Liver (tissue), 9 donors: Measurements from ENCODE around the gene CAMSAP1. TPM values are rescaled to one million over a fixed set of nuclear protein-coding genes. Genes with fewer than 3 reads are reported as not detected.

Experiments used
- DNase-seq: peaks from one replicate; pipeline ENCODE4 v3.0.0-alpha.2; 2017; ENCODE audit warnings: low spot score
- H3K27ac ChIP-seq, 2 donors: one replicate each; pipeline ENCODE4 v1.7.0; 2013; ENCODE audit warnings: inconsistent platforms in 2 of 2, low read length in 2 of 2, control low read depth in 1 of 2, low read depth in 1 of 2, mild to moderate bottlenecking in 1 of 2
- H3K27me3 ChIP-seq, 4 donors: one replicate each; pipeline versions ENCODE4 v1.6.1 to v1.7.0; 2013; ENCODE audit warnings: low read length in 3 of 4, inconsistent platforms in 1 of 4, mild to moderate bottlenecking in 1 of 4, moderate library complexity in 1 of 4; ENCODE audit not compliant: control insufficient read depth in 4 of 4, insufficient read depth in 4 of 4
- H3K36me3 ChIP-seq, 4 donors: one replicate each; pipeline versions ENCODE4 v1.6.1 to v1.7.0; 2013; ENCODE audit warnings: low read length in 3 of 4, mild to moderate bottlenecking in 3 of 4, low read depth in 1 of 4, moderate library complexity in 1 of 4; ENCODE audit not compliant: control insufficient read depth in 4 of 4, insufficient read depth in 3 of 4
- H3K4me1 ChIP-seq, 4 donors: one replicate each; pipeline versions ENCODE4 v1.6.1 to v1.7.0; 2013; ENCODE audit warnings: low read length in 3 of 4, mild to moderate bottlenecking in 3 of 4, moderate library complexity in 1 of 4; ENCODE audit not compliant: control insufficient read depth in 4 of 4, insufficient read depth in 4 of 4
- H3K4me3 ChIP-seq, 3 donors: one replicate each; pipeline versions ENCODE4 v1.6.1 to v1.7.0; 2013; ENCODE audit warnings: low read length in 3 of 3, control low read depth in 1 of 3, low read depth in 1 of 3, mild to moderate bottlenecking in 1 of 3
- H3K9ac ChIP-seq, 2 donors: one replicate each; pipeline ENCODE4 v1.7.0; 2013; ENCODE audit warnings: low read length in 2 of 2, mild to moderate bottlenecking in 2 of 2, moderate library complexity in 2 of 2, control low read depth in 1 of 2, low read depth in 1 of 2
- H3K9me3 ChIP-seq, 4 donors: one replicate each; pipeline versions ENCODE4 v1.6.1 to v1.7.0; 2013; ENCODE audit warnings: low read length in 3 of 4; ENCODE audit not compliant: control insufficient read depth in 4 of 4
- FOXA1 ChIP-seq: IDR thresholded peaks from 2 replicates; pipeline ENCODE4 v1.6.1; 2016; ENCODE audit warnings: antibody characterized with exemption
- FOXA2 ChIP-seq: IDR thresholded peaks from 2 replicates; pipeline ENCODE4 v1.6.1; 2016; ENCODE audit warnings: antibody characterized with exemption
- GABPA ChIP-seq, 2 donors: IDR thresholded peaks in 1 of 2; conservative IDR thresholded peaks in 1 of 2; 2 replicates each; pipeline ENCODE4 v1.6.1; 2016; ENCODE audit warnings: antibody characterized with exemption in 2 of 2, mild to moderate bottlenecking in 1 of 2, moderate library complexity in 1 of 2
- HNF4A ChIP-seq, 2 donors: conservative IDR thresholded peaks; 2 replicates each; pipeline ENCODE4 v1.6.1; 2016; ENCODE audit warnings: antibody characterized with exemption in 2 of 2, mild to moderate bottlenecking in 2 of 2
- HNF4G ChIP-seq: IDR thresholded peaks from 2 replicates; pipeline ENCODE4 v1.6.1; 2016; ENCODE audit warnings: antibody characterized with exemption
- JUND ChIP-seq, 2 donors: IDR thresholded peaks; 2 replicates each; pipeline ENCODE4 v1.6.1; 2016; ENCODE audit warnings: antibody characterized with exemption in 2 of 2
- NR2F2 ChIP-seq: IDR thresholded peaks from 2 replicates; pipeline ENCODE4 v1.6.1; 2016; ENCODE audit warnings: antibody characterized with exemption
- RXRA ChIP-seq, 2 donors: IDR thresholded peaks; 2 replicates each; pipeline ENCODE4 v1.6.1; 2017 to 2018; ENCODE audit warnings: antibody characterized with exemption in 2 of 2, mild to moderate bottlenecking in 1 of 2
- SP1 ChIP-seq: IDR thresholded peaks from 2 replicates; pipeline ENCODE4 v1.6.1; 2018; ENCODE audit warnings: antibody characterized with exemption, mild to moderate bottlenecking
- YY1 ChIP-seq: IDR thresholded peaks from 2 replicates; pipeline ENCODE4 v1.6.1; 2016; ENCODE audit warnings: antibody characterized with exemption, mild to moderate bottlenecking
- WGBS: extraction: QIAGEN DNeasy Blood & Tissue Kit; methylation state at CpG from one replicate; pipeline ENCODE4 v1.1.7; 2013; 5-methylcytosine and 5-hydroxymethylcytosine counted together
- polyA plus RNA-seq, 2 donors: library from polyadenylated mRNA; stranded (reverse) in 1 of 2; unstranded in 1 of 2; fragments of 200-250 nt in 1 of 2; fragments of >200 nt in 1 of 2; fragmentation: Nextera tagmentation in 1 of 2; extraction: Ambion mirVana in 1 of 2; gene quantifications; one replicate each; pipeline versions ENCODE4 v1.2.1 to v1.2.3, GENCODE V29; 2013 to 2015
- total RNA-seq, 2 donors: library from RNA; depleted of rRNA; stranded (reverse); fragments of >200 nt; gene quantifications; one replicate each; pipeline ENCODE4 v1.2.3, GENCODE V29; 2014
- TF ChIP-seq, protein P1 (sequence below): fragments of 150-350 bp; IDR thresholded peaks from 2 replicates; pipeline ENCODE4 v1.5.1; 2017; ENCODE audit warnings: improper control_type of control experiment, low read depth, low read length; ENCODE audit not compliant: missing input control
- TF ChIP-seq, protein P2 (sequence below): IDR thresholded peaks from 2 replicates; pipeline ENCODE4 v1.6.1; 2016; ENCODE audit warnings: antibody characterized with exemption, mild to moderate bottlenecking
- TF ChIP-seq, protein P3 (sequence below): IDR thresholded peaks from 2 replicates; pipeline ENCODE4 v1.6.1; 2016; ENCODE audit warnings: antibody characterized with exemption
- TF ChIP-seq, protein P4 (sequence below): IDR thresholded peaks from 2 replicates; pipeline ENCODE4 v1.6.1; 2016; ENCODE audit warnings: antibody characterized with exemption
- donor health status: healthy.
- donor health status: healthy.
- donor health status: healthy.
- donor health status: healthy.
- donor health status: healthy.

CAMSAP1 gene
- total and polyA plus RNA-seq, 4 donors, result 0.97 to 6.4 (median 5.1) TPM

DNA sequence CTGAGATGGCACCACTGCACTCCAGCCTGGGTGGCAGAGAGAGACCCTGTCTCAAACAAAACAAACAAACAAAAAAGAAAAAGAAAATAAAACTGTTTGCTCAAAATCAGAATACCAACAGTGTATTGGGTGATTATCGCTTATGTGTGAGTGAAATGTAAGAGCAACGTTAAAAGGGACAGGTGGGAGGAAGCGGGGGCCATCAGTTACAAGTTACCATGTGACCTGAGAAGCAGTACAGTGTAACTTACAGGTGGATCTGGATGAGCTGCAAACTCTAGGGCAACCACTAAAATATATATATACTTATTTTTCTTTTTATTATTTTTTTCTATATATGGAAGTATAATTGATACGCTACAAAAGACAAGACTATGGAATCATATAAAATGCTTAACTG is 112.0 kb downstream of the CAMSAP1 start:
- H3K27ac ChIP-seq, result no peak overlapping the region
- no peak overlapping the region for H3K4me3 ChIP-seq
- no peaks in the 10 kb centered on the region for H3K9me3 ChIP-seq
- no peaks in the 10 kb centered on the region for H3K4me1 ChIP-seq
- no peak overlapping the region for H3K9ac ChIP-seq
- WGBS, result 82% methylated on average over 4 of the region's 4 CpGs
- no peak for DNase-seq
- no peaks in the 10 kb centered on the region for H3K36me3 ChIP-seq
- no peaks in the 10 kb centered on the region for H3K27me3 ChIP-seq
- TF ChIP-seq HNF4A (conservative IDR thresholded peaks at IDR 0.05) (no peak), JUND (IDR thresholded peaks at IDR 0.05) (no peak), NR2F2 (no peak), GABPA (IDR thresholded peaks at IDR 0.05 in 1 of 2, conservative IDR thresholded peaks at IDR 0.05 in 1 of 2) (no peak), YY1 (no peak), FOXA2 (no peak), RXRA (IDR thresholded peaks at IDR 0.05) (no peak), FOXA1 (no peak)
- TF ChIP-seq, protein P1, sequence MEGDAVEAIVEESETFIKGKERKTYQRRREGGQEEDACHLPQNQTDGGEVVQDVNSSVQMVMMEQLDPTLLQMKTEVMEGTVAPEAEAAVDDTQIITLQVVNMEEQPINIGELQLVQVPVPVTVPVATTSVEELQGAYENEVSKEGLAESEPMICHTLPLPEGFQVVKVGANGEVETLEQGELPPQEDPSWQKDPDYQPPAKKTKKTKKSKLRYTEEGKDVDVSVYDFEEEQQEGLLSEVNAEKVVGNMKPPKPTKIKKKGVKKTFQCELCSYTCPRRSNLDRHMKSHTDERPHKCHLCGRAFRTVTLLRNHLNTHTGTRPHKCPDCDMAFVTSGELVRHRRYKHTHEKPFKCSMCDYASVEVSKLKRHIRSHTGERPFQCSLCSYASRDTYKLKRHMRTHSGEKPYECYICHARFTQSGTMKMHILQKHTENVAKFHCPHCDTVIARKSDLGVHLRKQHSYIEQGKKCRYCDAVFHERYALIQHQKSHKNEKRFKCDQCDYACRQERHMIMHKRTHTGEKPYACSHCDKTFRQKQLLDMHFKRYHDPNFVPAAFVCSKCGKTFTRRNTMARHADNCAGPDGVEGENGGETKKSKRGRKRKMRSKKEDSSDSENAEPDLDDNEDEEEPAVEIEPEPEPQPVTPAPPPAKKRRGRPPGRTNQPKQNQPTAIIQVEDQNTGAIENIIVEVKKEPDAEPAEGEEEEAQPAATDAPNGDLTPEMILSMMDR, result no peak
- TF ChIP-seq, protein P2, sequence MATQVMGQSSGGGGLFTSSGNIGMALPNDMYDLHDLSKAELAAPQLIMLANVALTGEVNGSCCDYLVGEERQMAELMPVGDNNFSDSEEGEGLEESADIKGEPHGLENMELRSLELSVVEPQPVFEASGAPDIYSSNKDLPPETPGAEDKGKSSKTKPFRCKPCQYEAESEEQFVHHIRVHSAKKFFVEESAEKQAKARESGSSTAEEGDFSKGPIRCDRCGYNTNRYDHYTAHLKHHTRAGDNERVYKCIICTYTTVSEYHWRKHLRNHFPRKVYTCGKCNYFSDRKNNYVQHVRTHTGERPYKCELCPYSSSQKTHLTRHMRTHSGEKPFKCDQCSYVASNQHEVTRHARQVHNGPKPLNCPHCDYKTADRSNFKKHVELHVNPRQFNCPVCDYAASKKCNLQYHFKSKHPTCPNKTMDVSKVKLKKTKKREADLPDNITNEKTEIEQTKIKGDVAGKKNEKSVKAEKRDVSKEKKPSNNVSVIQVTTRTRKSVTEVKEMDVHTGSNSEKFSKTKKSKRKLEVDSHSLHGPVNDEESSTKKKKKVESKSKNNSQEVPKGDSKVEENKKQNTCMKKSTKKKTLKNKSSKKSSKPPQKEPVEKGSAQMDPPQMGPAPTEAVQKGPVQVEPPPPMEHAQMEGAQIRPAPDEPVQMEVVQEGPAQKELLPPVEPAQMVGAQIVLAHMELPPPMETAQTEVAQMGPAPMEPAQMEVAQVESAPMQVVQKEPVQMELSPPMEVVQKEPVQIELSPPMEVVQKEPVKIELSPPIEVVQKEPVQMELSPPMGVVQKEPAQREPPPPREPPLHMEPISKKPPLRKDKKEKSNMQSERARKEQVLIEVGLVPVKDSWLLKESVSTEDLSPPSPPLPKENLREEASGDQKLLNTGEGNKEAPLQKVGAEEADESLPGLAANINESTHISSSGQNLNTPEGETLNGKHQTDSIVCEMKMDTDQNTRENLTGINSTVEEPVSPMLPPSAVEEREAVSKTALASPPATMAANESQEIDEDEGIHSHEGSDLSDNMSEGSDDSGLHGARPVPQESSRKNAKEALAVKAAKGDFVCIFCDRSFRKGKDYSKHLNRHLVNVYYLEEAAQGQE, result no peak
- TF ChIP-seq, protein P3, sequence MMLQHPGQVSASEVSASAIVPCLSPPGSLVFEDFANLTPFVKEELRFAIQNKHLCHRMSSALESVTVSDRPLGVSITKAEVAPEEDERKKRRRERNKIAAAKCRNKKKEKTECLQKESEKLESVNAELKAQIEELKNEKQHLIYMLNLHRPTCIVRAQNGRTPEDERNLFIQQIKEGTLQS, result no peak

DNA sequence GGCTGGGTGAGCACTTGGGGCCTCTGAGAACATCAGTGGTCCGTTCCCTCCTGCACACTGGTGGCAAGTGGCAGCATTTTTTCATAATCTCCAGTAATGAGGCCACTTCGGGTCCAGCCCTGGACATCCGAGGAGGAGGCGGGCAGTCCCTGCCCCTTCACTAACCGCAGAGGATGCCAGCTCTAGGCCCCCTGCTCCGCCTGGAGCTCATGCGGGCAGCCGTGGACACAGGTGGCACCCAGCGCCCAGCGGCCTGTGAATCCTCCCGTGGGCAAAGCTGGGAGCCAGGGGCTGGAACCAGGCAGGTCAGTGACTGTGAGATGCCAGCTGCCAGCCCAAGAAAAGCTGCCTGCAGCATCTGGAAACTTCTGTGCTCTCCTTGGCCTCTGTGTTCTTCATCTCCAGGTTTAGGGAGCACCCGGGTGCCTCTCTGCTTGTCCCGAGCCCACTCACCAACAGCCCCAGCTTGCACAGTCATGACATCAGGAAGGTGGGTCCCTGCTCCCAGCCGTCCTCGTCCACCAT is 112.9 kb downstream of the CAMSAP1 start:
- Histone ChIP-seq H3K4me1 (no peaks in the 10 kb centered on the region), H3K36me3 (no peaks in the 10 kb centered on the region), H3K9me3 (no peaks in the 10 kb centered on the region), H3K9ac (no peak overlapping the region), H3K27me3 (no peaks in the 10 kb centered on the region), H3K4me3 (no peak overlapping the region), H3K27ac (no peak overlapping the region)
- WGBS, result 85% methylated on average over 15 of the region's 15 CpGs
- TF ChIP-seq FOXA2, result no peak
- no peak for TF ChIP-seq HNF4G
- TF ChIP-seq, protein P4, sequence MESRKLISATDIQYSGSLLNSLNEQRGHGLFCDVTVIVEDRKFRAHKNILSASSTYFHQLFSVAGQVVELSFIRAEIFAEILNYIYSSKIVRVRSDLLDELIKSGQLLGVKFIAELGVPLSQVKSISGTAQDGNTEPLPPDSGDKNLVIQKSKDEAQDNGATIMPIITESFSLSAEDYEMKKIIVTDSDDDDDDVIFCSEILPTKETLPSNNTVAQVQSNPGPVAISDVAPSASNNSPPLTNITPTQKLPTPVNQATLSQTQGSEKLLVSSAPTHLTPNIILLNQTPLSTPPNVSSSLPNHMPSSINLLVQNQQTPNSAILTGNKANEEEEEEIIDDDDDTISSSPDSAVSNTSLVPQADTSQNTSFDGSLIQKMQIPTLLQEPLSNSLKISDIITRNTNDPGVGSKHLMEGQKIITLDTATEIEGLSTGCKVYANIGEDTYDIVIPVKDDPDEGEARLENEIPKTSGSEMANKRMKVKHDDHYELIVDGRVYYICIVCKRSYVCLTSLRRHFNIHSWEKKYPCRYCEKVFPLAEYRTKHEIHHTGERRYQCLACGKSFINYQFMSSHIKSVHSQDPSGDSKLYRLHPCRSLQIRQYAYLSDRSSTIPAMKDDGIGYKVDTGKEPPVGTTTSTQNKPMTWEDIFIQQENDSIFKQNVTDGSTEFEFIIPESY, result no peak
- TF ChIP-seq HNF4A (conservative IDR thresholded peaks at IDR 0.05), result no peak
- no peak for TF ChIP-seq GABPA (IDR thresholded peaks at IDR 0.05 in 1 of 2, conservative IDR thresholded peaks at IDR 0.05 in 1 of 2)
- TF ChIP-seq SP1, result no peak
- TF ChIP-seq, protein P1, result no peak
- no peak for DNase-seq
